Activated naive CD4-positive, alpha-beta T cell treated with anti-CD3 and anti-CD28 coated beads, Interleukin-2, amount 50 U/mL, for 72 hours (primary cell): ENCODE results near the gene ACAD11. TPM values are rescaled to one million over a fixed set of nuclear protein-coding genes. Genes with fewer than 3 reads are reported as not detected.
A peak's percentile ranks its signal among the peaks of the same experiment; 100 is the strongest.

ENCODE experiments used
- ATAC-seq, 2 donors: fragments of 150-1000 bp; cut with Tn5 transposase; 2 replicates each; pipeline ENCODE4 v1.10.0; 2021; ENCODE audit warnings: mild to moderate bottlenecking in 2 of 2, moderate library complexity in 2 of 2
- DNase-seq, 2 donors: peaks; one replicate each; pipeline ENCODE4 v3.0.0; 2021 to 2022; ENCODE audit warnings: low spot score in 2 of 2
- H3K27ac Mint-ChIP-seq, 2 donors: one replicate each; pipeline ENCODE4 v1.8.0; 2022; ENCODE audit warnings: mild to moderate bottlenecking in 2 of 2, mixed read lengths in 2 of 2
- H3K36me3 Mint-ChIP-seq, 2 donors: one replicate each; pipeline ENCODE4 v1.8.0; 2022; ENCODE audit warnings: mixed read lengths in 2 of 2
- H3K9me3 Mint-ChIP-seq, 2 donors: one replicate each; pipeline ENCODE4 v1.8.0; 2022; ENCODE audit warnings: mixed read lengths in 2 of 2
- total RNA-seq, 2 donors: library from RNA; stranded (reverse); gene quantifications; one replicate each; pipeline ENCODE4 v1.2.3, GENCODE V29; 2022

The ACAD11 gene
- total RNA-seq, 2 donors from 2014 or later, result 16.0 to 20.3 TPM

DNA sequence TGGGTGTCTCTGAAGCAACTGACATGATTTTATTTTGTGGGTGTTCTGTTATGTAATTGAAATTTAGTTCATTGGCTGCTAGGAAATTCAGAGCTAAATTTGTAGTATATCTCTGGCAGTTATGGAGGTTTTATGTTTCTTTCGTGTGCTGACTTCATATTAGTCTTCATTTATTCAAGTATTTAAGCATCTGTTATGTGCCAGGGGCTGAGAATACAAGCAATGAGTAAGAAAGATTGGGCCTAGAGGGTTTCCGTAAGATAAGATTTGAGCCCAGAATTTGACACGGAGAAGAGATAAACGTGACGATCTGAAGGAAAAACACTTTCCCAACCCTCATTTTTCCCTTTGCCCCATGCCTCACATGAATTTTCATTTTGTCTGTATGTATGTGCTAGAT is 137.7 kb downstream of the ACAD11 start:
- no peak for ATAC-seq
- H3K27ac Mint-ChIP-seq, result peak overlapping the region in 1 of 2 donors; percentile 18
- no peaks in the 10 kb centered on the region for H3K9me3 Mint-ChIP-seq
- DNase-seq, result no peak
- peaks cover 0 to 31% of the 10 kb centered on the region in 2 donors for H3K36me3 Mint-ChIP-seq

DNA sequence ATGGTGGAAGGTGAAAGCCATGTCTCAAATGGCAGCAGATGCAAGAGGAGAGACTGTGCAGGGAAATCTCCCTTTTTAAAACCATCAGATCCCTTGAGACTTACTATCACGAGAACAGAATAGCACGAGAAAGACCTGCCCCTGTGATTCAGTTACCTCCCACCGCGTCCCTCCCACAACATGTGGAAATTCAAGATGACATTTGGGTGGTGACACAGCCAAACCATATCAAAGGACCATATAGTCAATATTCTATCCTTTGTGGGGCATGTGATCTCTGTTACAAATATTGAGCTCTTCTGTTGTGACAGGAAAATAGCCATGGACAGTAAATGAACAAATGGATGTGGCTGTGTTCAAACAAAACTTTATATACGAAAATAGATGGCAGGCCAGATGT is 139.7 kb downstream of the ACAD11 start:
- peak; percentile 39 to 74 for ATAC-seq
- H3K9me3 Mint-ChIP-seq, result no peaks in the 10 kb centered on the region
- DNase-seq, result no peak
- peaks cover 0 to 32% of the 10 kb centered on the region in 2 donors for H3K36me3 Mint-ChIP-seq
- peak overlapping the region in 1 of 2 donors; percentile 63 for H3K27ac Mint-ChIP-seq

DNA sequence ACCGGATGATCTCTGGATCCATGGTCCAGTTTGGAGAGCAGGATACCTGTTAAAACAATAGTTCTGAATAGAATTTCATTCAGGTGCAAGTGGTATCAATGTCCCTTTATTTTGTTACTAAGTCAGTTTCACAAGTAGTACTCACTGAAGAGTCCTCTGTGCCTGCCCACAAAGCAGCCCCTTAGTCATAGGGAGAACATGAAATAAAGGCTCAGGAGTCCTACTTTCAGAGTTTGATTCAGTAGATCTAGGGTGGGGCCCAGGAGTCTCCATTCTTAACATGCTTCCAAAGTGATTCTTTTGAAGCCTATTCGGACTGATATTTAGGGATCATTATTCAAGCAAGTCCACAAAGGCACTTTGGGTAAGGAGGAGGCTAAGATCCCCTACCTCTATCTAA is 142.3 kb downstream of the ACAD11 start:
- ATAC-seq (peak; percentile 75 to 93), DNase-seq (no peak)
- Mint-ChIP-seq H3K27ac (peak overlapping the region in 1 of 2 donors; percentile 26), H3K36me3 (peaks cover 0 to 30% of the 10 kb centered on the region in 2 donors), H3K9me3 (no peaks in the 10 kb centered on the region)

DNA sequence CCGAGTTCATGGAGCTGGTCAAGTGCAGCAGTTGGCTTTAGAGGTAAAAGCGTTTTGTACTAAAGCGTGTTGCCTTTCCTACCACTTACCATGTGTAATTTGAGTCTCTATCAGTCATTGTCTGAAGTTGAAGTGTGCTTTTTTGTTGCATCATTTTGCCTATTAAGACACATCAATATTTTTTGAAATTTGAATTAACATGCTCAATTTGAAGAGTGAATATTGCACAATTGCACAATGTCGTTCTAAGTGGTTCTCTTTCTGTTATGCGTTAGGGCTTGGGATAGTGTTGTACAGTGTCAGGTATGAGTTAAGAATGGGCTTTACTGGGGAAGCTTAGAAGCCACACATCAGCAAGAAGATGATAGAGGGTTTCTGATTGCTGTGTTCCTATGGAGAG is 146.6 kb downstream of the ACAD11 start:
- H3K27ac Mint-ChIP-seq, result no peak overlapping the region
- DNase-seq, result no peak
- peaks cover under 1 to 19% of the 10 kb centered on the region in 2 donors for H3K36me3 Mint-ChIP-seq
- no peak for ATAC-seq
- no peaks in the 10 kb centered on the region for H3K9me3 Mint-ChIP-seq

DNA sequence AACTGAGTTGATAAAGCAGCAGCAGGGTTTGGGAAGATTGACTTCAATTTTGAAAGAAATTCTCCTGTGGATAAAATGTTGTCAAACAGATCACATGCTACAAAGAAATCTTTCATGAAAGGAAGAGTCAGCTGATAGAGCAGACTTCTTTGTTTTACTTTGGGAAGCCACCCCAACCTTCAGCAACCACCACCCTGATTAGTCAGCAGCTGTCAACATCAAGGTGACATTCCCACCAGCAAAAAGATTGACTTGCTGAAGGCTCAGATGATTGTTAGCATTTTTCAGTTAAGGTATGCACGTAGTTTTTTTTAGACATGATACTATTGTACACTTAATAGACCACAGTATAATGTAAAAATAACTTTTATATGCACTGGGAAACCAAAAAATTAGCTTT is 150.1 kb downstream of the ACAD11 start:
- H3K9me3 Mint-ChIP-seq, result no peaks in the 10 kb centered on the region
- H3K27ac Mint-ChIP-seq, result peak overlapping the region in 1 of 2 donors; percentile 13
- DNase-seq, result no peak
- ATAC-seq, result no peak
- H3K36me3 Mint-ChIP-seq, result peaks cover 10 to 17% of the 10 kb centered on the region in 2 donors

DNA sequence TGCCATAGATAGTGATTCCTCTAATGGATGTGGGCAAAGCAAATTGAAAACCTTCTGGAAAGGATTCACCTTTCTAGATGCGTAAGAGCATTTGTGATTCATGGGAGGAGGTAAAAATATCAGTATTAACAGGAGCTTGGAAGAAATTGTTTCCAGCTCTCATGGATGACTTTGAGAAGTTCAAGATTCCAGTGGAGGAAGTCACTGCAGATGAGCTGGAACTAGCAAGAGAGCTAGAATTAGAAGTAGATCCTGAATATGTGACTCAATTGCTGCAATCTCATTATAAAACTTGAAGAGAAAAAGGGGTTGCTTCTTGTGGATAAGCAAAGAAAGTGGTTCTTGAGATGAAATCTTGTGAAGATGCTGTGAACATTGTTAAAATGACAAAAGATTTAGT is 150.5 kb downstream of the ACAD11 start:
- DNase-seq, result no peak
- no peak for ATAC-seq
- H3K9me3 Mint-ChIP-seq, result no peaks in the 10 kb centered on the region
- peak overlapping the region in 1 of 2 donors; percentile 13 for H3K27ac Mint-ChIP-seq
- peaks cover 8 to 17% of the 10 kb centered on the region in 2 donors for H3K36me3 Mint-ChIP-seq

Other genes with a start within 250 kb of the ACAD11 start
- gene DNAJC13, start 242.3 kb downstream of the ACAD11 start, total RNA-seq, result 10 to 100 TPM; 34.3 to 43.1 TPM
- 1 to 10 TPM in 1 of 2 donors, under 1 TPM in 1; 0.51 to 1.2 TPM for gene ACKR4, start 62.5 kb downstream of the ACAD11 start, total RNA-seq
- gene UBA5, start 520 bp upstream of the ACAD11 start, total RNA-seq, result 10 to 100 TPM; 45.3 to 82.3 TPM
- 10 to 100 TPM; 18.2 to 23.5 TPM for gene NPHP3, start 62.6 kb upstream of the ACAD11 start, total RNA-seq